Measurements from ENCODE around the gene MRC2. TPM values are rescaled to one million over a fixed set of nuclear protein-coding genes. Genes with fewer than 3 reads are reported as not detected.

Gene MRC2
- total RNA-seq, 1 experiment from 2014 or later = 10.7 TPM

- no peak overlapping the region for H3K4me3 ChIP-seq (replicated peaks in 1 of 2; ENCODE audit: low read depth in 1 of 2, low read length in 2 of 2)
- no peak overlapping the region for H3K4me2 ChIP-seq (ENCODE audit: low read length)
- ChIA-PET CTCF (no interaction called here), RAD21 (ENCODE audit: low non-redundant PET in 1 of 2, low total read pairs in 2 of 2, uncharacterized antibody in 2 of 2, unreplicated experiment in 2 of 2) (no interaction called here), POLR2A (no interaction called here)
- intact Hi-C loops (cut with micrococcal nuclease) = no loop called here
- H3K9me3 ChIP-seq (ENCODE audit: control insufficient read depth in 1 of 2, insufficient read depth in 1 of 2, low read depth in 1 of 2, low read length in 2 of 2) = no peaks in the 10 kb centered on the region
- no TSS peak for BruUV-seq (replicated peaks)
- H4K20me1 ChIP-seq (ENCODE audit: insufficient read depth) = no peaks in the 10 kb centered on the region; the same call in 1 of the 2 replicates
- no peak overlapping the region for H2AFZ ChIP-seq (ENCODE audit: low read depth, low read length, poor library complexity, severe bottlenecking)
- no peak; the same call in 1 of the 2 replicates for ATAC-seq
- no peak for DNase-seq (ENCODE audit: low read depth, low spot score)
- no peaks in the 10 kb centered on the region for H3K27me3 ChIP-seq (ENCODE audit: insufficient read depth, low read length)
- no peak overlapping the region for H3K9ac ChIP-seq (ENCODE audit: low read length)
- TF ChIP-seq SRF (IDR thresholded peaks at IDR 0.05; ENCODE audit: low read depth) (no peak), EZH2 (IDR thresholded peaks at IDR 0.05) (no peak), EZH2phosphoT487 (IDR thresholded peaks at IDR 0.05; ENCODE audit: borderline replicate concordance) (no peak), CEBPB (IDR thresholded peaks at IDR 0.05; ENCODE audit: low read depth) (no peak), CTCF (IDR thresholded peaks at IDR 0.05 in 2 of 3, conservative IDR thresholded peaks at IDR 0.05 in 1 of 3; ENCODE audit: borderline replicate concordance in 1 of 3, insufficient read depth in 1 of 3, low read depth in 2 of 3, low read length in 2 of 3) (no peak), RAD21 (IDR thresholded peaks at IDR 0.05; ENCODE audit: low read depth) (no peak), CBX3 (IDR thresholded peaks at IDR 0.05; ENCODE audit: low read depth) (no peak), YY1 (IDR thresholded peaks at IDR 0.05; ENCODE audit: extremely low read depth, insufficient replicate concordance, low read depth, low read length) (no peak), SP1 (IDR thresholded peaks at IDR 0.05; ENCODE audit: low read depth) (no peak), MAX (IDR thresholded peaks at IDR 0.05) (no peak), REST (IDR thresholded peaks at IDR 0.05; ENCODE audit: low read depth) (no peak), SIN3A (IDR thresholded peaks at IDR 0.05; ENCODE audit: low read depth) (no peak), TCF7L2 (IDR thresholded peaks at IDR 0.05; ENCODE audit: borderline replicate concordance, extremely low read depth, insufficient read depth, insufficient read length) (no peak)
- H3K36me3 ChIP-seq (ENCODE audit: control insufficient read depth in 1 of 2, insufficient read depth in 2 of 2, low read length in 2 of 2) = peaks cover 4 to 19% of the 10 kb centered on the region in 2 experiments; a peak in 2 of 4 replicates
- H3K4me1 ChIP-seq (ENCODE audit: control insufficient read depth in 1 of 2, insufficient read depth in 2 of 2, low read length in 2 of 2) = no peaks in the 10 kb centered on the region
- no peaks in the 10 kb centered on the region; the same call in 1 of the 2 replicates for H3K79me2 ChIP-seq (ENCODE audit: insufficient read depth, low read length)
- no peaks in the 10 kb centered on the region for H3K9me2 ChIP-seq (ENCODE audit: insufficient read depth)
- no peak overlapping the region for H3K27ac ChIP-seq (ENCODE audit: low read depth, low read length)
These were observed 39.9 kb upstream of the MRC2 start for GRCh38 chr17:62587554-62587953.
